Sigmoid colon (tissue), 7 donors: ENCODE data around the gene SKI. TPM values are rescaled to one million over a fixed set of nuclear protein-coding genes. Genes with fewer than 3 reads are reported as not detected.

Experiments used
- DNase-seq: peaks from one replicate; pipeline ENCODE4 v3.0.0-alpha.2; 2019
- H3K27ac ChIP-seq, 4 donors: fragments of 200-600 bp; sonication (generic); one replicate each; pipeline ENCODE4 v1.5.1; 2016 to 2019; ENCODE audit warnings: mild to moderate bottlenecking in 1 of 4
- H3K27me3 ChIP-seq, 3 donors: fragments of 200-600 bp; sonication (generic); one replicate each; pipeline ENCODE4 v1.5.1; 2019; ENCODE audit warnings: mild to moderate bottlenecking in 1 of 3
- H3K36me3 ChIP-seq, 4 donors: fragments of 200-600 bp; sonication (generic); one replicate each; pipeline ENCODE4 v1.5.1; 2016 to 2019
- H3K4me1 ChIP-seq, 4 donors: fragments of 200-600 bp; sonication (generic); one replicate each; pipeline ENCODE4 v1.5.1; 2017 to 2019
- H3K4me3 ChIP-seq, 4 donors: fragments of 200-600 bp; sonication (generic); one replicate each; pipeline ENCODE4 v1.5.1; 2017 to 2019; ENCODE audit warnings: mild to moderate bottlenecking in 2 of 4, moderate library complexity in 1 of 4
- H3K9me3 ChIP-seq, 4 donors: fragments of 200-600 bp in 3 of 4; sonication (generic) in 3 of 4; one replicate each; pipeline versions ENCODE4 v1.5.1 to v1.6.1; 2013 to 2019
- EP300 ChIP-seq, 4 donors: sonication (generic); formaldehyde crosslinking; IDR thresholded peaks; one replicate each; pipeline ENCODE4 v1.6.1; 2017; ENCODE audit warnings: antibody characterized with exemption in 4 of 4
- POLR2A ChIP-seq, 2 donors: fragments of 450-650 bp; IDR thresholded peaks; one replicate each; pipeline ENCODE4 v1.6.1; 2016; ENCODE audit warnings: antibody characterized with exemption in 2 of 2, mild to moderate bottlenecking in 2 of 2, moderate library complexity in 2 of 2
- POLR2AphosphoS5 ChIP-seq, 4 donors: sonication (generic); formaldehyde crosslinking; IDR thresholded peaks; one replicate each; pipeline ENCODE4 v1.6.1; 2017; ENCODE audit warnings: antibody characterized with exemption in 4 of 4
- WGBS, 2 donors: extraction: QIAGEN DNeasy Blood & Tissue Kit; methylation state at CpG; one replicate each; pipeline ENCODE4 v1.1.7; 2013; 5-methylcytosine and 5-hydroxymethylcytosine counted together
- intact Hi-C: fragments of 100-400 bp; cut with DNase I; formaldehyde crosslinking; loops from one replicate; pipeline ENCODE4 v1.15.1; 2023
- polyA plus RNA-seq, 3 donors: library from polyadenylated mRNA; stranded (reverse); fragments of 200-250 nt; gene quantifications; one replicate each; pipeline ENCODE4 v1.2.3, GENCODE V29; 2013
- total RNA-seq, 4 donors: library from RNA; depleted of rRNA; stranded (reverse); fragments of >200 nt; gene quantifications; one replicate each; pipeline ENCODE4 v1.1.0, GENCODE V29; 2016
- TF ChIP-seq, protein P1 (sequence below), 4 experiments: fragments of 450-650 bp in 3 of 4; fragments of 200-600 bp in 1 of 4; IDR thresholded peaks; one replicate each; pipeline ENCODE4 v1.5.1; 2016 to 2019; ENCODE audit warnings: antibody characterized with exemption in 4 of 4, mild to moderate bottlenecking in 3 of 4, moderate library complexity in 2 of 4
- donor health status: healthy with polysubstance abuse.
- donor health status: Bipolar disorder and iron deficiency.
- donor health status: healthy.

The SKI gene
- total and polyA plus RNA-seq, 7 donors, result 5.8 to 50.4 (median 19.3) TPM

DNA sequence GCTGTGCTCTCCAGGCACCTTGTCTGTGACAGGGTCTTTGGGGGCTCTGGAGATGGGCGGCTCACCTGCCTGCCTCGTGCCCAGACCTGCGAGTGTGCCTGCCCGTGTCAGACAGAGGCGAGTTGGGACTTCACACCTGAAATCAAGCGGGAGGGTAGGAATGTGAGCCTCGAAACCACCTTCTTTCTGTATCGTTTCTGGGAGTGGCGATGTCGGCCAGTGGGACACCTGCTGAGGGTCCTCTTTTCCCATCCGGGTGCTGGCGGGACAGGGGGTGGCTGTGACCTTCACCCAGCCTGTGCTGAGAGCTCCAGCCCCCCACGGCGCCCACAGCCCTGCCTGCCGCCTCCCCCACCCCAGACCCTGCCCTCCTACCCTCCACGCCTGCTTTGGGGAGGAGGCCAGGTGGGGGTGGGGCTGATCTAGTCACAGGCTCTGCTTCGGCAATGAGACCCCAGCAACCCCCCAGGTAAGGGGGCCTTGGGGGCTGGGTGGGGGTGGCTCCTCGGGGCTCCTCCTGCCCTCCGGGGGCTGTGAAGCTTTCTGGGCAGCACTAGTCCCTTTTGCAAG lies 17.9 kb upstream of the SKI start:
- Histone ChIP-seq H3K27me3 (no peaks in the 10 kb centered on the region), H3K4me1 (peaks cover 0 to 77% (median 70%) of the 10 kb centered on the region in 4 donors), H3K36me3 (no peaks in the 10 kb centered on the region), H3K27ac (peak overlapping the region; percentile 88 to 94 (median 92)), H3K9me3 (no peaks in the 10 kb centered on the region), H3K4me3 (no peak overlapping the region)
- DNase-seq, result no peak
- intact Hi-C loops, result no loop called here
- 83 to 89% methylated on average over 19 of the region's 19 CpGs for WGBS, 2 donors
- TF ChIP-seq EP300 (IDR thresholded peaks at IDR 0.05) (no peak), POLR2A (IDR thresholded peaks at IDR 0.05) (no peak), POLR2AphosphoS5 (IDR thresholded peaks at IDR 0.05) (no peak)
- TF ChIP-seq, protein P1, sequence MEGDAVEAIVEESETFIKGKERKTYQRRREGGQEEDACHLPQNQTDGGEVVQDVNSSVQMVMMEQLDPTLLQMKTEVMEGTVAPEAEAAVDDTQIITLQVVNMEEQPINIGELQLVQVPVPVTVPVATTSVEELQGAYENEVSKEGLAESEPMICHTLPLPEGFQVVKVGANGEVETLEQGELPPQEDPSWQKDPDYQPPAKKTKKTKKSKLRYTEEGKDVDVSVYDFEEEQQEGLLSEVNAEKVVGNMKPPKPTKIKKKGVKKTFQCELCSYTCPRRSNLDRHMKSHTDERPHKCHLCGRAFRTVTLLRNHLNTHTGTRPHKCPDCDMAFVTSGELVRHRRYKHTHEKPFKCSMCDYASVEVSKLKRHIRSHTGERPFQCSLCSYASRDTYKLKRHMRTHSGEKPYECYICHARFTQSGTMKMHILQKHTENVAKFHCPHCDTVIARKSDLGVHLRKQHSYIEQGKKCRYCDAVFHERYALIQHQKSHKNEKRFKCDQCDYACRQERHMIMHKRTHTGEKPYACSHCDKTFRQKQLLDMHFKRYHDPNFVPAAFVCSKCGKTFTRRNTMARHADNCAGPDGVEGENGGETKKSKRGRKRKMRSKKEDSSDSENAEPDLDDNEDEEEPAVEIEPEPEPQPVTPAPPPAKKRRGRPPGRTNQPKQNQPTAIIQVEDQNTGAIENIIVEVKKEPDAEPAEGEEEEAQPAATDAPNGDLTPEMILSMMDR (IDR thresholded peaks at IDR 0.05), result no peak

DNA sequence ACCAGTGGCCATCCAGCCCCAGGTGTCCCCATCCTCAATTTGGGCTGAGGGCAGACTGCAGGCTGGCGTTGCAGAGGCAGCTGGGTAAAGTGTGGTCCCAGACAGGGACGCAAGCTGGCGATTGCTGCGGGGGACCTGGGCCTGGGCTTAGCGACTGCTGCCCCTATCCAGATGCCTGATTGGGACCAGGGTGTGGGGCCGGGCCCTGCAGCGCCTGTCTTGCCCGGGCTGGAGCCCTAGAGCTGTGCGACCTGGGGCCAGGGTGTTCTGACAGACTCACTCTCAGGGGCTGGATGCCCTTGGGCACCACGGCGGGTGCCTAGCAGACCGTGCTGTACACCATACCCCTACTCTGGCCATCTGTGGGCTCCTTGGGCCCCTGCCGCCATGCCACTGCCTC lies 17.3 kb upstream of the SKI start:
- no peaks in the 10 kb centered on the region for H3K9me3 ChIP-seq
- peak; percentile 70 for DNase-seq
- H3K27me3 ChIP-seq, result no peaks in the 10 kb centered on the region
- TF ChIP-seq EP300 (IDR thresholded peaks at IDR 0.05) (no peak), POLR2AphosphoS5 (IDR thresholded peaks at IDR 0.05) (no peak), POLR2A (IDR thresholded peaks at IDR 0.05) (no peak)
- TF ChIP-seq, protein P1 (IDR thresholded peaks at IDR 0.05), result no peak
- intact Hi-C loops, result no loop called here
- no peaks in the 10 kb centered on the region for H3K36me3 ChIP-seq
- H3K4me1 ChIP-seq, result peaks cover 0 to 74% (median 66%) of the 10 kb centered on the region in 4 donors
- peak overlapping the region; percentile 88 to 94 (median 92) for H3K27ac ChIP-seq
- H3K4me3 ChIP-seq, result no peak overlapping the region
- 96 to 97% methylated on average over 13 of the region's 13 CpGs for WGBS, 2 donors

DNA sequence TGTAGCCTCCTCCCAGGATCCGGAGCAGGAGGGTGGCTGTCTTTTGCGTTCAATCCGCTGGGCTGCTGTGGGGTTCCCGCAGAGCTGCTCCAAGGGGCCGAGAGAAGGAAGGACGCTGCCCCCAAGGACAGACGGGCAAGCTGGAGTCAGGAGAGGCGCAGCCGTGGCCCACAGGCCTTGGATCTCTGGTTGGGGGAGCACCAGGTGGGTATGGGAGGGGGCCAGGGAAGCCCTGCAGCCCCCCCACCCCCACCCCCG lies 15.9 kb upstream of the SKI start:
- 50 to 56% methylated on average over 10 of the region's 10 CpGs for WGBS, 2 donors

DNA sequence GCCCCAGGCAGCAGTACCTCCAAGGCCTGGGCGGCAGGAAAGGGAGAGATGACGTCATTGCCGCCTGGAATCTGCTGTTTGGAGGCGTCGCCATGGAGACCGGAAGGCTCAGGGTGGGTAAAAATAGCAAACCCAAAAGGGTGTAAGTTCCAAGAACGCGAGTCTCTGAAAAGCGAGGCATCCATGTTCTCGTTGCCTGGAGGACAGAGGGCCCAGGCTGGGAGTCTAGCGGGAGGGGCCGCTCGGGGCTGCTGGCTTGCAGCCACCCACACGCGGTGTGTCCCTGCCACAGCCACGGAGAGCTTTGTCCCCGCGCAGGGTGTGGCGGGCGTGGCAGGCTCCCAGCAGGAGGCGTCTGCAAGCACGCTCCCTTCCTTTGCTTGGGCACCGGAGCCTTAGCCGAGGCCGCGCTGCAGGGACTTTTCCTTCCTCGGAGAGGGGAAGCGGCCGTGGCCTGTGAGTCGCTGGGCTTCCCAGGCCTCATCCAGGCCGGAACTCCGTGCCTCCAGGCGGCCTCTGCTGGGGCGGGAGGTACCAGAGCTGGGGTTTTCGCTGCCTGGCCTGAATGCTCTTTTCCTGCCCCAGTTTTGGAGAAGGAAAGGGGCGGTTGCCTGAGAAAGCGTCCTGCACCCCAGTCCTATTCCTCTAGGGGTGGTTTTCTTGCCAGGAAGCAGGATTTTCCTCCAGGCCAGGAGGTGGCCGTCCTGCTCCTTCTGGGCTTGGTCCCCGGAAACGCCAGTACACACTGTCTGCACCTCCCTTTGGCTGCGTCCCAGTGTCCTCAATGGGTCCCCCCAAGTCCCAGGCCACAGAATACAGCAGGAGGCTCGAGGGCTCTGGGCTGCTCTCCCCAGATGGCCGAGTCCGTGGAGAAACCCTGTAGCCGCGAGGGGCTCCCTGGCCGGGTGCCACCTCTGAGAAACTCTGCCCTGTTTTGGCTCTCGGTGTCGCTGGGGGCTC lies 15.3 kb upstream of the SKI start:
- Histone ChIP-seq H3K27ac (peak overlapping the region; percentile 96 to 99 (median 98)), H3K36me3 (no peaks in the 10 kb centered on the region), H3K4me3 (peak overlapping the region; percentile 11 to 37 (median 34)), H3K9me3 (no peaks in the 10 kb centered on the region), H3K4me1 (peaks cover 0 to 57% (median 51%) of the 10 kb centered on the region in 4 donors), H3K27me3 (no peaks in the 10 kb centered on the region)
- intact Hi-C loops, result no loop called here
- 10 to 17% methylated on average over 49 of the region's 49 CpGs for WGBS, 2 donors
- peak; percentile 4 to 24 for TF ChIP-seq POLR2A (IDR thresholded peaks at IDR 0.05)
- TF ChIP-seq, protein P1 (IDR thresholded peaks at IDR 0.05), result peak; percentile 28 to 46 (median 37)
- peak in 2 of 4 donors; percentile 19 to 70 for TF ChIP-seq EP300 (IDR thresholded peaks at IDR 0.05)
- peak; percentile 62 to 83 (median 72) for TF ChIP-seq POLR2AphosphoS5 (IDR thresholded peaks at IDR 0.05)
- DNase-seq, result peak; percentile 97

More for the DNA sequence above, 15.9 kb upstream of the SKI start:
- peak overlapping the region in 3 of 4 donors; percentile 32 to 37 (median 36) for H3K4me3 ChIP-seq
- no peaks in the 10 kb centered on the region for H3K9me3 ChIP-seq
- H3K36me3 ChIP-seq, result no peaks in the 10 kb centered on the region
- no peak for TF ChIP-seq POLR2AphosphoS5 (IDR thresholded peaks at IDR 0.05)
- no peak for TF ChIP-seq POLR2A (IDR thresholded peaks at IDR 0.05)
- TF ChIP-seq, protein P1 (IDR thresholded peaks at IDR 0.05), result no peak
- TF ChIP-seq EP300 (IDR thresholded peaks at IDR 0.05), result no peak
- H3K27me3 ChIP-seq, result no peaks in the 10 kb centered on the region
- peaks cover 0 to 63% (median 57%) of the 10 kb centered on the region in 4 donors for H3K4me1 ChIP-seq
- intact Hi-C loops, result no loop called here
- H3K27ac ChIP-seq, result peak overlapping the region; percentile 96 to 99 (median 98)
- DNase-seq, result no peak
